Retina (tissue), 1 donor: Measurements from ENCODE around the gene HJV.
"Not testable (repeated sequence)": the region's sequence is repeated elsewhere in the genome, so short reads cannot be mapped to it uniquely, and the experiment has no call there.

Source experiments
- DNase-seq: peaks from one replicate; pipeline ENCODE4 v3.0.0-alpha.2; 2016

Gene HJV, protein sequence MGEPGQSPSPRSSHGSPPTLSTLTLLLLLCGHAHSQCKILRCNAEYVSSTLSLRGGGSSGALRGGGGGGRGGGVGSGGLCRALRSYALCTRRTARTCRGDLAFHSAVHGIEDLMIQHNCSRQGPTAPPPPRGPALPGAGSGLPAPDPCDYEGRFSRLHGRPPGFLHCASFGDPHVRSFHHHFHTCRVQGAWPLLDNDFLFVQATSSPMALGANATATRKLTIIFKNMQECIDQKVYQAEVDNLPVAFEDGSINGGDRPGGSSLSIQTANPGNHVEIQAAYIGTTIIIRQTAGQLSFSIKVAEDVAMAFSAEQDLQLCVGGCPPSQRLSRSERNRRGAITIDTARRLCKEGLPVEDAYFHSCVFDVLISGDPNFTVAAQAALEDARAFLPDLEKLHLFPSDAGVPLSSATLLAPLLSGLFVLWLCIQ

DNA sequence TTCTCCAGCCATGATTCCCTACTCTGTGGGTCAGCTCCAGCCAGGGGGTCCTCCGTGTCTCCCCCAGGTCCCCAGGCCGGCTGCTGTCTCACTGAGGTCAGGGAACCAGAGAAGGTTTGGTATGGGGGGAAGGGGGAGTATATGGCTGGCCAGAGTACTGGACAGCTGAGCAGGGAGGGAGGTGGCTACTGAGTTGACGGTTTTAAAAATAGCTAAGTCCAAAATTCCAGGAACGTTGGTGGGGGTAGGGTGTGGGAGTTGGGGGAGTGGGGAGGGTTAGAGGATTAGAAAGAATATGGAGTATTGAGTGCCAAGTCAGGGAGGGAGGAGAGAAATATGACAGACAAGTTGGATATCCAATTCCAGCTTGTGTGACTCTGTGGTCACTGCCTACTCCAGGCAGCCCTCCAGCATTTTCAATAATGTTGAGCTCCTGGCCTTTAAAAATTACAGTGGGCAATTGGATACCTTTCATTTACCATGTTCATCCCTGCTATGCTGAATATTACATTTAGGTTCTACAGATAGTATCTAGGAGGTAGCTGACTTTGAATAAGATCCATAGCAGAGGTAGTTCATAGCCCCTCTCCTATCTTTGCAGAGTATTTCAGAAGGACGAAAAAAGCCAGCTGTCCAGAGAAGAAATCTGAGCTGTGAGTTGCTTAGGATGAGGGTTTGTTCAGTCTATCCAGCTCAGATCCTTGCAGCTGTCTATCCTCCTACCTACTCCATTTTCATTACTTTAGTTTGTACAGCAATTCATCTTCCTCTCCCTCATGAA, at the start of gene HJV:
TSS of gene HJV (minus strand) at position 114 of the 781 bp plus-strand sequence. CDS start 1,504 bp downstream, outside the sequence.
- DNase-seq = no peak

DNA sequence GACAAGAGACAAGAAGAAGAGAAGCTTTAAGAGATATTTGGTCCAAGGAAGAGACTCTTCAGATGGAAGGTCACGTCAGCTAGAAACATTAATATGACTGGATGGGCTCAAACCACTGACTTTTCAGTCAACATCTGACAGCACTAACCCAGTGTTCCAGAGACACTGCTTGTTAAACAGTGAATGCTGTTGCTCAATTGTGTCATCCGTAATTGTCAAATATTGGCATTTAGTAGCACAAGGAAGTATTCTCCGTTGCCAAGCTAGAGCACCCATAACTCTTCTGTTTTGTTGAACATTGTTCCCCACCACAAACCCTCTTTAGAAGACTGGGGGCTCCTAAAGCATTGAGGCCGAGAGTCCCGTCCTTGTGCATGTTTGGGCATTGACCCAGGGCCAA, 37.6 kb upstream of the HJV start:
- not testable (repeated sequence) for DNase-seq

DNA sequence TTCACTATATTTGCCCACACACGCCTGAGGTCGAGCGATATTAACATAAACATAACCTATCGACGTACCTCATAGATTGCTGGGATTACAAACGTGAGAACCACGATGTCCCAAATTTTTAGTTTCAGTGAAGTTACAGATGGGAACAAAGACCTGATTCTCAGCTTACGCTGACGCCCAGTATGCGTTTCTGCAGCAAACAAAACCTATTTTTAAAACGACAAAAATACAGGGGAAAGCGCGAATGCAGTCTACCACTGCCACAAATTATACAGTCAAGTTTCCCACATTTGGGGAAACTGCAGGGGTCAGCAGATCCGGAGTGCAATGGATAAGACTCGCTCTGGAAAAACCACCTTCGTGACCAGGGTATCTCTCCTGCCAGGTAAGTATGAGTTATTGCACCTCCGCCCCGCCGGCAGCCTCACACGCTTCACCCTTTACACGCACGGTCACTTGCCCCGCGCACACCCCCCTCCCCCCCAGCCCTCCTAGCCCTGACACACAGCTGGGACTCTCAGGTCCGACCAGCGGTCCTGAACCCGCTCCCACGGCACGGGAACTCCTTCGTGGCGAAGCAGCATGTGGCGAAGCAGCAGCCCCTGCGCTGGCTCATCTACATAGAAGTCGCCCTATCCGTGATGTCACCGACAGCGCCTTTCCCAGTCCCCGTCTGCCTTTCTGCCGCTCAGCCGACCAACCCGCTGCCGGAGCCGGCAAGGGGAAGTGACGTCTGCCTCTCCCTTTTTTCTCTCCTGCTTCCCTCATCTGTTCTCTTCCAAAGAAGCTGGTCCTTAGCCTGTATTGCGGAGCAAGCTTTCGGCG, 30.5 kb upstream of the HJV start:
- DNase-seq = peak; percentile 89

DNA sequence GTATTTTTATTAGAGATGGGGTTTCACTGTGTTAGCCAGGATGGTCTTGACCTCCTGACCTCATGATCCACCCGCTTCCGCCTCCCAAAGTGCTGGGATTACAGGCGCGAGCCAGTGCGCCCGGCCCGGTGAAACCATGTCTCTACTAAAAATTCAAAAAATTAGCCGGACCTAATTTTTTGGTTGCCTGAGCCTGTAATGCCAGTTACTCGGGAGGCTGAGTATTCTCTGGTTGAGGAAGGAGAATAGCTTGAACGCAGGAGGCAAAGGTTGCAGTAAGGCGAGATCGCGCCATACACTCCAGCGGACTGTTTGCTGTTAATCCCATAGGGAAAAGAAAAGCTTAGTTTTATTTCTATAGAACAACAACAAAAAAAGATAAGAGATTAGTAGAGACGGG, 29.9 kb upstream of the HJV start:
- DNase-seq = no peak

DNA sequence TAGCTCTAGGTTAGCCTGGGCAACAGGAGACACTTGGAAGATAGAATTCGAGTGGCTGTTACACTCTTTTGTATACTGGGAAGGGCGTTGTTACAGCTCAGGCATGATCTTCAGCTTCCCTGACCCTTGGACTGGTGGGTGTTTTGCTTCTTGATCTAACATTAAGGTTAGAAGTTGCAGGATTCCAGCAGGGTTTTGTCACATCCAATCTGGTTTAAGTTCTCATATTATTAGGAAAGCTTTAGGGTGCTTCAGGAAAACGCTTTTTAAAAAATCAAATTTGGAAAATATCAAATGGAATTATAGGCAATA, 29.1 kb upstream of the HJV start:
- DNase-seq = not testable (repeated sequence)

DNA sequence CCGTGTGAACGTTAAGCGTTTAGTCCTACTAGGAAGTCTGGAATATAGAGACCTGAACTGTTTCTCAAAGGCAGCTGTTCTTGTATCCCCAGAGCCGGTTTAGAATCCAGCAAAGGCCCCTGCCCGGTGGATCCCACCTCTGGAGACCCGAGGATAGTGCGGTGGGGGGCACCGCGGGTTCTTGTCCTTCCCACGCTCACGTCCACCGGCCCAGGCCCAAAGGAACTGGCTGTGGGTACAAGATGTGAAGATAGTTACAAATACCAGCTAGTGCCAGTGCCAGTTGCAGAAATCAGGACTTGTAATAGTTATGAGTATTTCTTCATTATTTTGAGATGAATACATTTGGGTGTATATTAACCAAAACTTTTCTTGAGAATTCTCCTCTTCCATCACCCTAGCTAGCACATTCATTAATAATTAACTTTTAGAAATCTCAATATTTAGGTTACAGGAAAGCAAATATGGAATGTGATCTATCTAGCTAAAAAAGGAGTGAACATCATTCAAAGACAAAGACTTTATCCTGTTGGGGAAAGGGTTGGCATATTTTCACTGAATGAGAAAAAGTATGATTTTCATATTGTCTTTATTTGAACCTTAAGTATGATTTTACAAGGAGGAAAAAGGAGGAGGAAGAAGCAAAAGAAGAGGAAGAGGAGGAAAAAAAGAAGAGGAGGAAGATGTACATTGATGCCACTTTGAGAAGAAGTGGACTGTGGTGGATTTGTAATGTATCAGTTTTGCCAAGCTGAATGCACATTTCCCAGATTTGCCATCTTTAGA, 28.5 kb upstream of the HJV start:
- not testable (repeated sequence) for DNase-seq

DNA sequence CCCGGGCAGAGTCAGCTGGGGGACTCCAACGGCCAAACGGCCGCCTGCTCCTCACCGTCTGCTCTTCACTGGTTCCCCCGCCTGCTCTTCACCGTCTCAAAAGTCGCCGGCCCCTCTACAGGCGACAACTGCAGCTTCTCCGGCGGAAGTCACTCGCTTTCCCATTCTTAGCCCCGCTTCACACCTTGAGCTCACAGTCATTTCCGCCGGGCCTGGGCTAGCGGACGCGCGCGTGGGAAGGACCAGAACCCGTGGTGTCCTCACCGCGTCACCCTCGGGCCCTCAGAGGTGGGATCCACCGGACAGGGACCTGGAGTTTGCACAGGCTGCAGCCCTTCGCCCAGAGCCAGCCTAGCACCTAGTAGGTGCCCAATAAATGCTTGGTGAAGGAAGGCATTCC, 27.9 kb upstream of the HJV start:
- no peak for DNase-seq

DNA sequence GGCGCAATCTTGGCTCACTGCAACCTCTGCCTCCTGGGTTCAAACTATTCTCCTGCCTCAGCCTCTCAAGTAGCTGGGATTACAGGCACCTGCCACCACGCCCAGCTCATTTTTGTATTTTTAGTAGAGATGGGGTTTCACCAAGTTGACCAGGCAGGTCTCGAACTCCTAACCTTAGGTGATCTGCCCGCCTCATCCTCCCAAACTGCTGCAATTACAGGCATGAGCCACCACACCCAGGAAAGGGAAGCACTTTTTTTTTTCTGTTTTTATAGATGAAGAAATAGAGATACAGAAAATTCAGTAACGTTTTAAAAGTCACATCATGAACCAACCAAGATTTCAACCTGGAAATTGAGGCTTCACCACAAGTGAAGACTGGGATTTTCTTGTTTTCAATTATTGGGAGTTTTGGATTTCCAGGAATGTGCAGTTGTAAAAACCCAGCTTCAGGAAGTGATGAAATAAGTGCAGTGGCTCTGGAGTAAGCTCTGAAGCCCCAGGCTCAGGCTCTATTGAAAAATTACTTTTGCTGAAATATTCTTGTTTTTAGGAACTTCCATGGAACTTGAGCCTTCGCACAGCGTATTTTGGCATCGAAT, 27.1 kb upstream of the HJV start:
- not testable (repeated sequence) for DNase-seq

DNA sequence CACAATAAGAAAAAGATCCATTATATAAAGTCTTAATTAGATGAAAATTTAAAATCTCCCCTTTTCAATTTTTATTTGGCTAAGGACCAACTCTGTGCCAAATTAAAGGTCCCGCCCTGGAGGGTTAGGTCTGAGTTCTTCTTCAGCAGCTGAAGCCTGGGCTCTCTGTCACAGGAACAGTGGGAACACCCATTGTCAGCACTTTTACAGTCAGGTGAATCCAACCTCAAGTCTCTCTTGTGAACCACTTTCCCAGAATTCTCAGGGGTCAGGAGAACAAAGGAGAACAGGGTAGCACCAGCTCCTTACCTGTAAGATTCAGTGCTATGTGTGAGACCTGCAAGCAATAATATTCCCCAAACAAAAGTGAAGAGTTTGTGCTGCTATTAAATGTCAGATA, 25.1 kb upstream of the HJV start:
- no peak for DNase-seq

DNA sequence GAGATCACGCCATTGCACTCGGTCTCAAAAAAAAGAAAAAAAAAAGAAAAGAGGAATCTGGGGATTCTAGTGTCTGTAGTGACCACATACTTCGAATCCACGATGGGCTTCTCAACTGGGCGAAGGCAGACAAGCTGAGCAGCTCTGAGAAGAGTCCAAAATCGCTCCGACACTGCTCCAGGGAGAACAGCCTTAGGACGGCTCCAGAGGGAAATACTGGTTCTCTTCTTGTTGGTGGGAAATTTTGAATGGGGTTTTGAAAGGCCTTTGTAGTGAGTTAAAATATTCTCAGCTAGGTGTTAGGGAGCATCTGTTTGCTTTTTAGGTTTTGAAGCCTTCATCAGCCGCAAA, 18.3 kb upstream of the HJV start:
- peak; percentile 22 for DNase-seq

DNA sequence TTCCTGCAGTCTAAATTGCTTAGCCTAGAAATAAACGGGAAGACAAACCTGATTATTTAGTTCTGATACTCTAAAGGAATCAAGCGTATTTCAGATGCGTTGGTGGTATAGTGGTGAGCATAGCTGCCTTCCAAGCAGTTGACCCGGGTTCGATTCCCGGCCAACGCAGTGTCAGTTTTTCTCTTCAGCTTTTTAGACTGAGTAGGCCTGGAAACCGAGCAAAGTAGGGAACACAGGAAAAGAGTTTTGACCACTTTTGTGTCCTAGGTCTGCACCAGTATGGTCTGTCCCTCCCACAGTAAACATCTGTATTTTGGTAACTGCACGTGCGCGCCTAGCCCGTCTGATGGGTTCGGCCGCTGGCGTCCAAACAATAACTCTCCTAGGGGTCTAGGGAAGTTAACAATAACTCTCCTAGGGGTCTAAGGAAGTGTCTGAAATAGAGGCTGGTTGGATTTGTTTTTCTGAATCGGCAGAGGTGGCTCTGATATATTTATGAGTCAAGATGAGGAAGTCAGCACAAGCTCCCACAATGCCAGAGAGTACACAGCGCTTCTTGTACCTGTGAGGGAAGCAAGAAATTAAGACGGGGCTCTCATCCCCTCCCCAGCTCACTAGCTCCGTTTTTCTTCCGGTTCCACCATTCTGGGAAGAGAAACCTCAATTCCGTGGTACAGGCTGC, 15.6 kb upstream of the HJV start:
- DNase-seq = peak; percentile 95

DNA sequence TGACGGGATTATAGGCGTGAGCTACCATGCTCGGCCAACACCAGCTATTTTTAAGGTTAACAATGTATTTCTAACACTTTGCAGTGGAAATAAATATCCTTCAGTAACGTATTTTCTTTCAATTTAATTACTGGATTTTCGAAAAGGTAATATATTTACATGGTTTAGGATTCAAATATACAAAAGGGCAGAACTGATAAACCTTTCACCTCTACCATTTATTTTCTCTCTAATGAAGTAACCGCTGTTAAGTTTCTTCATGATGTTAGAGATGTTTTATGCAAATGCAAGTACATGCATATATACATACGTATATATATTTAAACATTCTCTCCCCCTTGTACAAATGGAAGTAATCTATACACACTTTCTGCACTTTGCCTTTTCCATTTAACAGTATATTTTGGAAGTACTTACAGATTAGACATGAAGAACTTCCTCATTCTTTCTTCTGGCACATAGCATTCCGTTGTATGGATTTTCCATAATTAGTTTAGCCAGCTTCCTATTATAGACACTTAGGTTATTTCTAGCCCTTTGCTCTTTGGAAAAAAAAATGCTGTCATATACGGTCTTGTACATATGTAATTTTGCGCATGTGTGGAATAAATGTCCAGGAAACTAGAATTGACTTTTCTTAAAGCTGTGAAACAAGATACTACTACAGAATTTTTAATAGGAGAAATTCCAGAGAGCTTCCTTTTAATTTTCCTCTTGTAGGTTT, 14.9 kb upstream of the HJV start:
- no peak for DNase-seq

DNA sequence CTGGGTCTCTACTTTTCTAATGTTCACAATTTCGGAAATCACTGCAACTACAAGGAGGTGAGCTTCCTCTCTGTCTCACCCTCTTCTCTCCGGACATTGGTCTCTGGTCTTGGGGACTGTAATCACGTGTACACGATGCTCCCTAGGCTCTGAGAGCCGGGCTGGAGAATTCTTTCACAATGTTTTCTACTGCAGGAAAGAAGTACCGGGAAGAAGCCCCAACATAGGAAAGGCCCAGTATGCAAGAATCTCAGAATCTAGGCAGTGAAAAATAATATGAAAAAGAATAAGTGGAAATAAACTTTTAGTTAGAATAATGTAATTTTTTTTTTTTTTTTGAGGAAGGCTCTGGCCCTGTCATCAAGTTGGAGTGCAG, 13.5 kb upstream of the HJV start:
- no peak for DNase-seq

DNA sequence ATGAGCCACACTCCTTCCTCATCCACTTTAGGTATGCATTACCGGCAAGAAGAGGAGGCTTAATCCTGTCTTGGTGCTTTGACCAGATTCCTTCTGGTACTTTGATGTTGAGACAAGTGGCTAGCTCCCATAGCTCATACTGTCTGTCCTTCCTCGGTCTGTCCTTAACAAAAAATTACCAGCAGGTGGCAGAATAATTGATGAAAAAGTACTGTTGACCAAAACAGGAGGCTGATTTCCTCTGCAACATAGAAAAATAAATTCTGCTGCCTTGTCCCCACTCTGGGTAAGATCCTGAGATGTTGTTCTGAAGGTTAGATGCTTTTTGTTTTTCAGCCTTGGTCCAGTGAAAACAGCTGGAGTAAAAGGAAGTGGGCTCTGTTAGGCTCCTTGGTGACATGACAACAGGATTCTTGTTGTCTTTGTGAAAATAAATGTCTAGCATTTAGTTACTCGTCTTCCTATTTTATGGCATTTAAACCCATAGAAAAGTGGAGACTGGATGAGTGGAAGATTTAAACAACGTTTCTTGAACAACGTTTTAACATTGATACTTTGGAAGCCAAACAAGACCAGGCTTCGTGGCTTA, 11.2 kb upstream of the HJV start:
- DNase-seq = peak; percentile 20

DNA sequence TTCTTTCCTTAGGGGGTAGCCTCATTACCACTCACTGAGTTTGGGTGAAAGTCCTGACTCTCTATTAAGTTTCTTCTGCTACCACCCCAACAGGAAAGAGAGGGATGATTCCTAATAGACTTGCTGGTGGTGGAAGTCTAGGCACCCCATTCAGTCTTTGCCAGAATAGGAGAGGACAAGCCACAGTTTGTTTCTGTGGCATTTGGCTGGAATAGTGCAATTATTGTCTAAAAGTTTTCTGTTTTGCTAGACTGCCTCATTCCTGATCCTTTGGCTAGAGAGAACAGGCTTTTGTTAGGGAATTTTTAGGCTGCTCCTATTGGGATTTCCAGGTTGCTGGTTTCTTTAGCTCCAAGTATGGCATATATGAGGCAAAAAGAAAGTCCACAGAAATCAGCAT, 9.9 kb upstream of the HJV start:
- DNase-seq = no peak

DNA sequence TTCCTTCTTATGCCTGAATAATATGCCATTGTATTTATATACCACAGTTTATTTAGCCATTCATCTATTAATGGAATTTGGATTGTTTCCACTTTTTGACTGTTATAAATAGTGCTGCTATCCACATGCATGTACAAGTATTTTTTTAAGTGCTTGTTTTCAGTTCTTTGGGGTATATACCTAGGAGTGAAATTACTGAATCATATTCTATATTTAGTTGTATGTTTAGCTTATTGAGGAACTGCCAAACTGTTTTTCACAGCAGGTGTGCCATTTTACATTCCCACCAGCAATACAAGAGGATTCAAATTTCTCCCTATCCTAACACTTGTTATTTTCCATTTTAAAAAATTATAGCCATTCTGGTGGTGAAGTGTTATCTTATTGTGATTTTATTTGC, 7.6 kb upstream of the HJV start:
- DNase-seq = no peak

DNA sequence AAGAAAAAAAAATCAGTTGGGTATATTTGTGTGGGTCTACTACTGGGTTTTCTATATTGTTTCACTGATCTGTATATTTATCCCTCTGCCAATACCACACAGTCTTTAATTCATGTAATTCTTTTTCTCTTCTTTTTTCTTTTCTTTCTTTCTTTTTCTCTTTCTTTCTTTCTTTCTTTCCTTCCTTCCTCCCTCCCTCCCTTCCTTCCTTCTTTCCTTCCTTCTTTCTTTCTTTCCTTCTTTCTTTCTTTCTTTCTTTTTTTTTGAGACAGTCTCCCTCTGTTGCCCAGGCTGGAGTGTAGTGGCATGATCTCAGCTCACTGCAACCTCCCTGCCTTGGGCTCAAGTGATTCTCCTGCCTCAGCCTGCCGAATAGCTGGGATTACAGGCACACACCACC, 5.1 kb upstream of the HJV start:
- DNase-seq = not testable (repeated sequence)

DNA sequence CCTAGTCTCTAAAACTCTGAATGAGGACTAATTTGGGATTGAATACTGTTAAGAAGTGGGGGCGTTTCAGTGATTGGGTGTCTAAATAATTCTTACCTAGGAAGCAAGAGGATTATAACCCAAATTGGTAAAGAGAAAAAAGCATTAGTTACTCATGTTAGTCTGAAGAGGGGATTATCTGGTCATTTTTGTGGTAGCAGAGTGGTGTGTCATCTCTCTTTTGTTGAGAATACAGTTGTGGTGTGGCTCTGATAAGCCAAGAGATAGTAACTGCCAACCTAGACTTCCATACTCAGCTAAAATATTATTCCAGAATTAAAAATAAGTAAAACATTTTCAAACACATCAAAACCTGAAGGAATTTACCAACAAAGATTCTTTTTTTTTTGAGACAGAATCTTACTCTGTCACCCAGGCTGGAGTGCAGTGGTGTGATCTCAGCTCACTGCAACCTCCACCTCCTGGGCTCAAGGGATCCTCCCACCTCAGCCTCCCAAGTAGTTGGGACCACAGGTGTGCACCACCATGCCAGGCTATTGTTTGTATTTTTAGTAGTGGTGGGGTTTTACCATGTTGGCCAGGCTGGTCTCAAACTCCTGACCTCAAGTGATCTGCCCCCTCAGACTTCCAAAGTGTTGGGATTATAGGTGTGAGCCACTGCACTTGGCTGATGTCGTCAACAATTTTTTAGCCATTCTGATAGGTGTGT, 4.4 kb upstream of the HJV start:
- not testable (repeated sequence) for DNase-seq

DNA sequence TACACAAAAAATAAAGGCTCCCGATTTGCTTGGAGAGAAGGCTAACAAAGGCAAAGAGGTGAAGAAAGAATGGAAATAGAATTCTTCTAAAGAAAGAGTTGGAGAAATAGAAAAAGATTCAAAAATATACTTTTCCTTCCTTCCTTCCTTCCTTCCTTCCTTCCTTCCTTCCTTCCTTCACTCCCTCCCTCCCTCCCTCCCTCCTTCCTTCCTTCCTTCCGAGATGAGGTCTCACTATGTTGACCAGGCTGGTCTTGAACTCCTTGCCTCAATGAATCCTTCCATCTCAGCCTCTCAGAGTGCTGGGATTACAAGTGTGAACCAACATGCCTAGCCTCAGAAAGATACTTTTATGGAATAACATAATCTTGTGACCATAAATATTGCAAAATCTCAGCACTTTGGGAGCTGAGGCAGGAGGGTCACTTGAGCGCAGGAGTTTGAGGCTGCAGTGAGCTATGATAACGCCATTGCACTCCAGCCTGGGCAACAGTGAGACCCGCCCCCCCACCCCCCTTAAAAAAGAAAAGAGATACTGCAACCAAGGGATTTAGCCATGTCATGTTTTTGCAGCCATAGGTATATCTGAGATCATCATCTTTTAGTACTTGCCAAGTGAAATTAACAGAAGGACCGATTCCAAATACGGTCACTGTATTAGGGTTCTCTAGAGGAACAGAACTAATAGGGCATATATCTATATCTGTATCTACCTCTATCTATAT, 1.0 kb upstream of the HJV start:
- no peak for DNase-seq
